Measurements from ENCODE around the gene AK4.

Gene AK4

DNA sequence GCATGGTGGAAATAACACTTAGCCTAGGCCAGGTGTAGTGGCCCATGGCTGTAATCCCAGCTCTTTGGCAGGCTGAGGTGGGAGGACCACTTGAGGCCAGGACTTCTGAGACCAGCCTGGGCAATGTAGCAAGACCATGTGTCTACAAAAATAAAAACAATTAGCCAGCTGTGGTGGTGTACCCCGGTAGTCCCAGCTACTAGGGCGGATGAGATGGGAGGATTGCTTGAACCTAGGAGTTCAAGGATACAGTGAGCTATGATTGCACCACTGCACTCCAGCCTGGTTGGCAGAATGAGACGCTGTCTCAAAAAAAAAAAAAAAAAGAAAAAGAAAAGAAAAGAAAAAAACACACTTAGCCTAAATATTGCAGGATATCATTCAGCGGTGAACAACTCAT lies 20.9 kb downstream of the AK4 start:
- Histone ChIP-seq H3K9ac (ENCODE audit: low read depth, low read length) (no peak overlapping the region), H3K27ac (ENCODE audit: low read length) (no peak overlapping the region), H2AFZ (ENCODE audit: low read depth, low read length) (no peak overlapping the region), H3K79me2 (ENCODE audit: insufficient read depth, low read length) (no peaks in the 10 kb centered on the region), H3K36me3 (ENCODE audit: insufficient read depth, low read length) (no peaks in the 10 kb centered on the region), H3K4me3 (ENCODE audit: low read depth in 1 of 2, low read length in 2 of 2) (no peak overlapping the region), H3K4me1 (ENCODE audit: insufficient read depth, low read length) (no peaks in the 10 kb centered on the region), H3K4me2 (ENCODE audit: insufficient read depth, low read length) (no peak overlapping the region), H3K9me3 (ENCODE audit: insufficient read depth, low read length, severe bottlenecking) (no peaks in the 10 kb centered on the region), H4K20me1 (ENCODE audit: insufficient read depth, low read length) (no peaks in the 10 kb centered on the region), H3K27me3 (ENCODE audit: insufficient read depth, low read length, poor library complexity) (no peaks in the 10 kb centered on the region)
- DNase-seq, result no peak
- no peak for TF ChIP-seq EZH2 (IDR thresholded peaks at IDR 0.05; ENCODE audit: borderline replicate concordance, low read depth, low read length, severe bottlenecking)
- TF ChIP-seq, protein P1, sequence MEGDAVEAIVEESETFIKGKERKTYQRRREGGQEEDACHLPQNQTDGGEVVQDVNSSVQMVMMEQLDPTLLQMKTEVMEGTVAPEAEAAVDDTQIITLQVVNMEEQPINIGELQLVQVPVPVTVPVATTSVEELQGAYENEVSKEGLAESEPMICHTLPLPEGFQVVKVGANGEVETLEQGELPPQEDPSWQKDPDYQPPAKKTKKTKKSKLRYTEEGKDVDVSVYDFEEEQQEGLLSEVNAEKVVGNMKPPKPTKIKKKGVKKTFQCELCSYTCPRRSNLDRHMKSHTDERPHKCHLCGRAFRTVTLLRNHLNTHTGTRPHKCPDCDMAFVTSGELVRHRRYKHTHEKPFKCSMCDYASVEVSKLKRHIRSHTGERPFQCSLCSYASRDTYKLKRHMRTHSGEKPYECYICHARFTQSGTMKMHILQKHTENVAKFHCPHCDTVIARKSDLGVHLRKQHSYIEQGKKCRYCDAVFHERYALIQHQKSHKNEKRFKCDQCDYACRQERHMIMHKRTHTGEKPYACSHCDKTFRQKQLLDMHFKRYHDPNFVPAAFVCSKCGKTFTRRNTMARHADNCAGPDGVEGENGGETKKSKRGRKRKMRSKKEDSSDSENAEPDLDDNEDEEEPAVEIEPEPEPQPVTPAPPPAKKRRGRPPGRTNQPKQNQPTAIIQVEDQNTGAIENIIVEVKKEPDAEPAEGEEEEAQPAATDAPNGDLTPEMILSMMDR (IDR thresholded peaks at IDR 0.05; ENCODE audit: borderline replicate concordance, extremely low read depth, low read length, poor library complexity, severe bottlenecking), result no peak
- no peak for ATAC-seq (ENCODE audit: insufficient read depth, low read depth)

DNA sequence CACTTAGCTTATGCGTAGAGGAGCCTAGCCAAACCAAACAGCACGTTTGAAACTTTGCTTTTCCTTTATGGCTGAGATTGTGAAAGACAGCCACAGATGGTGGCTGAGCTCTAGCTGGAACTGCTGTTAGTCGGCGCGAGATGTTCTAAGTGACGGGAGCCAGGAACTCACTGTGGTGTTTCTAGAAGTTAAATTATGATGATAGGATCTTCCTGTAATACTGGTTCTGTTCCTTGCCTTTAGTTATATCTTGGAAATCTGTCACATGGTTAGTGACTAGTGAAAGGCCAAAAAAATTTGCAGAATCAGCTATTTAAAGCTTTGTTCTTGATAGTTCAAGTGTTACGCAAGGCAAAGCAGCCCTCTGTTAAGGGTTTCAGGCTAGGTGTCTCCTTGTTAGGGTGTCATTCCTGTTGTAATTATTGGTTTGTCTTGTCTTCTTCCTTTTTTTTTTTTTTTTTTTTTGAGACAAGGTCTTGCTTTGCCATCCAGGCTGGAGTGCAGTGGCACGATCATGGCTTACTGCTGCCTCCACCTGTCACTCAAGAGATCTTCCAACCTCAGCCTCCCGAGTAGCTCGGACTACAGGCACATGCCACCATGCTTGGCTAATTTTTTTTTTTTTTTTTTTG lies 22.6 kb downstream of the AK4 start:
- no peak for DNase-seq
- Histone ChIP-seq H2AFZ (ENCODE audit: low read depth, low read length) (no peak overlapping the region), H3K27ac (ENCODE audit: low read length) (no peak overlapping the region)

DNA sequence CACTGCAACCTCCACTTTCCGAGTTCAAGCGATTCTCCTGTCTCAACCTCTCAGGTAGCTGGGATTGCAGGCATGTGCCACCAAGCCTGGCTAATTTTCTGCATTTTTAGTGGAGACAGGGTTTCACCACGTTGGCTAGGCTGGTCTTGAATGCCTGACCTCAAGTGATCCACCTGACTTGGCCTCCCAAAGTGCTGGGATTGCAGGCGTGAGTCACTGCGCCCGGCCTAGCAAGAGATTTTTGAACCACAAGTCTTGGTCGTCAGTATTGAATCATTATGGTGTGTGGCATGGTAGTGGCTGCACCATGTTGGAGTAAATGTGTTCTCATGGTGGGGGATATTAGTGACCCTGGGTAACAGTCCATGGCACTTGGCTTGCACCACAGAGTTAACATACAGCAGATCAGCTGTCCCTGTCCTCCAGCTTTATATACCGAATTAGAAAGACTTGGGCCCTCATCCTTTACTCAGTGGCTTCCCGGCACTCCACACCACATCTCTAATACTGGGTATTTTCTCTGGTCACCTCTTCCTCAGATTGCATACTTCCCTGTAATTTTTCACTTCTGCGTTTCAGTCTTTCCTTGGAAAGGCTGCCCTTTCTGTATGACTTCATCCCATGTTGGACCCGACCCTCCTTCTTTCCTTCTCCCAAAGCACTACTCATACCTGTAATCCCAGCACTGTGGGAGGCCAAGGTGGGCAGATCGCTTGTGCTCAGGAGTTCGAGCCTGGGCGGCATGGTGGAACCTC lies 25.1 kb downstream of the AK4 start:
- H2AFZ ChIP-seq (ENCODE audit: low read depth, low read length), result no peak overlapping the region
- ATAC-seq (ENCODE audit: insufficient read depth, low read depth), result no peak
- no peak overlapping the region for H3K9ac ChIP-seq (ENCODE audit: low read depth, low read length)
- H3K27me3 ChIP-seq (ENCODE audit: insufficient read depth, low read length, poor library complexity), result no peaks in the 10 kb centered on the region
- H3K4me2 ChIP-seq (ENCODE audit: insufficient read depth, low read length), result no peak overlapping the region
- H3K9me3 ChIP-seq (ENCODE audit: insufficient read depth, low read length, severe bottlenecking), result no peaks in the 10 kb centered on the region
- H3K27ac ChIP-seq (ENCODE audit: low read length), result no peak overlapping the region
- no peak for DNase-seq
- H3K4me1 ChIP-seq (ENCODE audit: insufficient read depth, low read length), result no peaks in the 10 kb centered on the region
- H3K4me3 ChIP-seq (ENCODE audit: low read depth in 1 of 2, low read length in 2 of 2), result no peak overlapping the region
- TF ChIP-seq, protein P1 (IDR thresholded peaks at IDR 0.05; ENCODE audit: borderline replicate concordance, extremely low read depth, low read length, poor library complexity, severe bottlenecking), result no peak
- no peak for TF ChIP-seq EZH2 (IDR thresholded peaks at IDR 0.05; ENCODE audit: borderline replicate concordance, low read depth, low read length, severe bottlenecking)
- H3K36me3 ChIP-seq (ENCODE audit: insufficient read depth, low read length), result no peaks in the 10 kb centered on the region
- H4K20me1 ChIP-seq (ENCODE audit: insufficient read depth, low read length), result no peaks in the 10 kb centered on the region
- H3K79me2 ChIP-seq (ENCODE audit: insufficient read depth, low read length), result no peaks in the 10 kb centered on the region

More for the DNA sequence above, 22.6 kb downstream of the AK4 start:
- Histone ChIP-seq H3K4me2 (ENCODE audit: insufficient read depth, low read length) (no peak overlapping the region), H4K20me1 (ENCODE audit: insufficient read depth, low read length) (no peaks in the 10 kb centered on the region), H3K4me3 (ENCODE audit: low read depth in 1 of 2, low read length in 2 of 2) (no peak overlapping the region), H3K36me3 (ENCODE audit: insufficient read depth, low read length) (no peaks in the 10 kb centered on the region), H3K79me2 (ENCODE audit: insufficient read depth, low read length) (no peaks in the 10 kb centered on the region), H3K4me1 (ENCODE audit: insufficient read depth, low read length) (no peaks in the 10 kb centered on the region), H3K27me3 (ENCODE audit: insufficient read depth, low read length, poor library complexity) (no peaks in the 10 kb centered on the region), H3K9me3 (ENCODE audit: insufficient read depth, low read length, severe bottlenecking) (no peaks in the 10 kb centered on the region), H3K9ac (ENCODE audit: low read depth, low read length) (no peak overlapping the region)
- ATAC-seq (ENCODE audit: insufficient read depth, low read depth), result no peak
- TF ChIP-seq, protein P1 (IDR thresholded peaks at IDR 0.05; ENCODE audit: borderline replicate concordance, extremely low read depth, low read length, poor library complexity, severe bottlenecking), result no peak
- TF ChIP-seq EZH2 (IDR thresholded peaks at IDR 0.05; ENCODE audit: borderline replicate concordance, low read depth, low read length, severe bottlenecking), result no peak

Measured in DND-41 (cell line).